Heart right ventricle (tissue), 16 donors: ENCODE measurements around the gene GPR107. TPM values are rescaled to one million over a fixed set of nuclear protein-coding genes. Genes with fewer than 3 reads are reported as not detected.
A peak's percentile ranks its signal among the peaks of the same experiment; 100 is the strongest.
"Not testable (repeated sequence)": the region's sequence is repeated elsewhere in the genome, so short reads cannot be mapped to it uniquely, and the experiment has no call there.

ENCODE experiments used
- ATAC-seq, 8 donors: fragments of 200-7000 bp; cut with Tn5 transposase; one replicate each; pipeline ENCODE4 v1.9.1; 2020; ENCODE audit warnings: mild to moderate bottlenecking in 8 of 8, moderate library complexity in 8 of 8, moderate number of reproducible peaks in 1 of 8
- DNase-seq, 2 donors: peaks; one replicate each; pipeline ENCODE4 v3.0.0-alpha.2; 2020
- H3K27ac ChIP-seq, 10 donors: fragments of 200-600 bp; sonication (generic) in 2 of 10; one replicate each; pipeline versions ENCODE4 v1.5.0 to v1.8.0; 2020 to 2022; ENCODE audit warnings: mild to moderate bottlenecking in 3 of 10
- H3K27me3 ChIP-seq, 7 donors: fragments of 200-600 bp; one replicate each; pipeline ENCODE4 v1.8.0; 2021 to 2022; ENCODE audit warnings: mild to moderate bottlenecking in 2 of 7
- H3K36me3 ChIP-seq, 9 donors: fragments of 200-600 bp; sonication (generic) in 1 of 9; one replicate each; pipeline versions ENCODE4 v1.5.0 to v1.8.0; 2020 to 2022; ENCODE audit warnings: mild to moderate bottlenecking in 2 of 9
- H3K4me1 ChIP-seq, 9 donors: fragments of 200-600 bp; sonication (generic) in 1 of 9; one replicate each; pipeline versions ENCODE4 v1.5.0 to v1.8.0; 2020 to 2022; ENCODE audit warnings: mild to moderate bottlenecking in 4 of 9
- H3K4me3 ChIP-seq, 10 donors: fragments of 200-600 bp; sonication (generic) in 2 of 10; one replicate each; pipeline versions ENCODE4 v1.5.0 to v1.8.0; 2020 to 2022; ENCODE audit warnings: mild to moderate bottlenecking in 7 of 10, moderate library complexity in 2 of 10
- H3K9me3 ChIP-seq, 11 donors: fragments of 200-600 bp in 10 of 11; sonication (generic) in 2 of 11; one replicate each; pipeline versions ENCODE4 v1.5.0 to v1.8.0; 2013 to 2022; ENCODE audit warnings: mild to moderate bottlenecking in 2 of 11, control low read depth in 1 of 11, moderate library complexity in 1 of 11
- WGBS, 2 donors: extraction: QIAGEN DNeasy Blood & Tissue Kit; methylation state at CpG; one replicate each; pipeline ENCODE4 v1.1.7; 2013; ENCODE audit warnings: inconsistent platforms in 1 of 2; 5-methylcytosine and 5-hydroxymethylcytosine counted together
- intact Hi-C, 10 donors: fragments of 100-400 bp; cut with DNase I; formaldehyde crosslinking; loops; one replicate each; pipeline versions ENCODE4 v1.11.1 to v1.14.2; 2022
- polyA plus RNA-seq, 2 donors: library from polyadenylated mRNA; stranded (reverse); fragments of 200-250 nt; gene quantifications; one replicate each; pipeline ENCODE4 v1.2.3, GENCODE V29; 2013
- total RNA-seq, 10 donors: library from RNA; stranded (reverse); fragmentation: NEBNext Ultra II Directional in 3 of 10; extraction: Animal tissue kit (Norgen Biotek cat#: 25700) in 3 of 10; gene quantifications; one replicate each; pipeline versions ENCODE4 v1.2.1 to v1.2.4, GENCODE V29; 2021 to 2023
- TF ChIP-seq, protein P1 (sequence below), 9 donors: fragments of 200-600 bp; sonication (generic) in 2 of 9; IDR thresholded peaks; one replicate each; pipeline versions ENCODE4 v1.5.0 to v1.8.0; 2021 to 2022; ENCODE audit warnings: antibody characterized with exemption in 9 of 9, mild to moderate bottlenecking in 5 of 9, moderate library complexity in 1 of 9
- donor health status: Arrhythmogenic right ventricular cardiomyopathy.
- donor health status: ischemic (EF 13 %, LVEDD 7.1; RV severe dilation, severe dysfunction).
- donor health status: healthy with polysubstance abuse.
- donor health status: DM: no; HTN: yes; CAD: no.
- donor health status: DM: no; HTN: no; CAD: no.
- donor health status: ischemic (EF 25% LVEDD 6.9; RV normal size, moderate dysfunction).
- donor health status: ischemic (EF 25% LVEDD 5.7; RV mildly dilated, moderate dysfunction).
- donor health status: healthy.
- donor health status: DM: yes; HTN: yes; CAD: no.
- donor health status: Ischemic cardiomyopathy.
- donor health status: ischemic (EF 35%, LVEDD 5.7; RV mildly dilated, moderate dysfunction).
- donor health status: nonischemic (EF 11% LVEDD 7.7; RV severe dilation, severe dysfunction).
- donor health status: DM: yes; HTN: yes; CAD: no.
- donor health status: PGD.
- donor health status: ischemic (EF 29% LVEDD 5.4; RV normal size, mild dysfunction).
- donor health status: nonischemic (EF 23%, LVEDD 6.1; RV moderate dilation, normal function).

Gene GPR107
- total and polyA plus RNA-seq, 12 donors = 6.7 to 35.6 (median 23.9) TPM

DNA sequence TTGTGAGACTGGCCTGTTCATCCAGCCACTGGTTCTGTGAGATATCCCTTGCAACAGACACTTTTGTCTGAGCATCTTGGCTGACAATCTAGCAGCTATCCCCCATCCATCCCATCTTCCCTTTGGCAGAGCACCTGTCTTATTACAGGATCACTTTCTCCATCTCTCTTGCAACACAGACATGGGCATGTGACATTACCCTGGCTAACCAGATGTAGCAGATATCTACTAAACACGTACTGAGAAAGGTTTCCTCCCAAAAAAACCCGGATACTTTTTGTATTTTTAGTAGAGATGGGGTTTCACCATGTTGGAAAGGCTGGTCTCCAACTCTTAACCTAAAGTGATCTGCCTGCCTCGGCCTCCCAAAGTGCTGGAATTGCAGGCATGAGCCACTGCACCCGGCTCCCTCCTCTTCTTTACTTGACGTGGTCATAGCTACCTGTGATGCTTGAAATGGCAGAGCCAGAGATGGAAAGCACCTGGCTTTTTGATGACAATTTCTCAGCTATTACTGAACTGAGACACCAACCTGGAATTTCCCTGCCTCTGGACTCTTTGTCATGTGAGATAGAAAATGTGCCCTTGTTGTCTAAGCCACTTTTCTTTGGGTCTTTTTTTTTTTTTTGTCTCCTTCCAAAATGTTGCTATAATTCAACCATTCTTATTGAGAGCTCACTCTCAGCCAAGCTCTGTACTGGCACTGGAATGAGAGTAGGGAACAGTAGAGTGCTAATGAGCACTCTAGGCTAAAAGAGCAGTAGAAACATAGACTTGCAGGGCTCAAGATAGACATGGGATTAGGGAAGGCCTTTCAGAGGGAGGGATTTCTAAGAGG lies 43.3 kb upstream of the GPR107 start:
- H3K36me3 ChIP-seq = no peaks in the 10 kb centered on the region
- intact Hi-C loops = no loop called here
- DNase-seq (no peak), ATAC-seq (no peak)
- no peak overlapping the region for H3K4me3 ChIP-seq
- TF ChIP-seq, protein P1, sequence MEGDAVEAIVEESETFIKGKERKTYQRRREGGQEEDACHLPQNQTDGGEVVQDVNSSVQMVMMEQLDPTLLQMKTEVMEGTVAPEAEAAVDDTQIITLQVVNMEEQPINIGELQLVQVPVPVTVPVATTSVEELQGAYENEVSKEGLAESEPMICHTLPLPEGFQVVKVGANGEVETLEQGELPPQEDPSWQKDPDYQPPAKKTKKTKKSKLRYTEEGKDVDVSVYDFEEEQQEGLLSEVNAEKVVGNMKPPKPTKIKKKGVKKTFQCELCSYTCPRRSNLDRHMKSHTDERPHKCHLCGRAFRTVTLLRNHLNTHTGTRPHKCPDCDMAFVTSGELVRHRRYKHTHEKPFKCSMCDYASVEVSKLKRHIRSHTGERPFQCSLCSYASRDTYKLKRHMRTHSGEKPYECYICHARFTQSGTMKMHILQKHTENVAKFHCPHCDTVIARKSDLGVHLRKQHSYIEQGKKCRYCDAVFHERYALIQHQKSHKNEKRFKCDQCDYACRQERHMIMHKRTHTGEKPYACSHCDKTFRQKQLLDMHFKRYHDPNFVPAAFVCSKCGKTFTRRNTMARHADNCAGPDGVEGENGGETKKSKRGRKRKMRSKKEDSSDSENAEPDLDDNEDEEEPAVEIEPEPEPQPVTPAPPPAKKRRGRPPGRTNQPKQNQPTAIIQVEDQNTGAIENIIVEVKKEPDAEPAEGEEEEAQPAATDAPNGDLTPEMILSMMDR (IDR thresholded peaks at IDR 0.05) = no peak
- H3K9me3 ChIP-seq = peaks cover 0 to 10% (median 0%) of the 10 kb centered on the region in 11 donors
- no peak overlapping the region for H3K27ac ChIP-seq
- peaks cover 0 to 15% (median 0%) of the 10 kb centered on the region in 9 donors for H3K4me1 ChIP-seq
- 84 to 93% methylated on average over 5 of the region's 5 CpGs for WGBS, 2 donors
- no peaks in the 10 kb centered on the region for H3K27me3 ChIP-seq

DNA sequence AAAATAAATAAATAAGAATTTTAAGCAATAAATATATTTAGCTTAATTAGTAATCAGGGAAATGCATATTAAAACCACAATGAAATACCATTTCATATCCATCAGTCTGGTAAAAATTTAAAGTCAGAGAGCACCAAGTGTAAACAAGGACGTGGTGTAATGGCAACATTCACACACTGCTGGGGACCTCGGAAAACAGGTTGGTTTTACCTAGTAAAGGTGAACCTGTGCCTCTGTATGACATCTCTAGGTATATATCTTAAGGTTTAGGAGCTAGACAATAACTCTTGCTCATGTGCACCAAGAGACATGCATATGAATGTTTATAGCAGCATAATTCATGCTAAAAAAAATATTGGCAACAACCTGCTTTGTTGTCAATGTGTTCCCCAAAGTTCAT lies 40.4 kb upstream of the GPR107 start:
- ATAC-seq = no peak
- peaks cover 0 to 19% (median 0%) of the 10 kb centered on the region in 9 donors for H3K4me1 ChIP-seq
- intact Hi-C loops = no loop called here
- H3K4me3 ChIP-seq = no peak overlapping the region
- TF ChIP-seq, protein P1 (IDR thresholded peaks at IDR 0.05) = no peak
- peaks cover 0 to 10% (median 0%) of the 10 kb centered on the region in 9 donors for H3K36me3 ChIP-seq
- H3K27me3 ChIP-seq = no peaks in the 10 kb centered on the region
- DNase-seq = no peak
- H3K9me3 ChIP-seq = peaks cover 0 to 18% (median 6%) of the 10 kb centered on the region in 11 donors
- WGBS, 2 donors = 88 to 90% methylated on average over 2 of the region's 2 CpGs
- no peak overlapping the region for H3K27ac ChIP-seq

DNA sequence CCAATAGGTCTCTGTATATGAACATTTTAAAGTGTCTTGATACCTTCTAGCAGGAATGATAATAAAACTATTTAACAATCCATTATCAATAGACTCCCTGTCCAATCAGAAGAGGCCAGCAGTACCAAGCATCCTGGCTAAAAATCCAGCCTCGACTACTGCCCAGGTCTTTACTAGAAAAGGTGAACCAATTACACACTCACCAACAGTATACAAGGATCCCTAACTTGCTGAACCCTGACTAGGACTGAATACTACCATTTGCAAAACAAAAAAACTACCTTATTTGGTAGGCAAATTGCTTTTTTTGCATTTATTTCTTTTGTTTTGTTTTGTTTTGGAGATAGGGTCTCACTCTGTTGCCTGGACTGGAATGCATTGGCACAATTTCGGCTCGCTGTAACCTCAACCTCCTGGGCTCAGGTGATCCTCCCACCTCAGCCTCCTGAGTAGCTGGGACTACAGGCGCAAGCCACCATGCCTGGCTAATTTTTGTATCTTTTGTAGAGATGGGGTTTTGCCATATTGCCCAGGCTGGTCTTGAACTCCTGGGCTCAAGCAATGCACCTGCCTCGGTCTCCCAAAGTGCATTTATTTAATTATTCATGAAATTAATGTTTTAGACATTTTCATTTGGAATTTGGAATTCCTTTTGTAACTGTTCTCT lies 38.2 kb upstream of the GPR107 start:
- peaks cover 0 to 18% (median 6%) of the 10 kb centered on the region in 11 donors for H3K9me3 ChIP-seq
- H3K27ac ChIP-seq = no peak overlapping the region
- no peak overlapping the region for H3K4me3 ChIP-seq
- no peaks in the 10 kb centered on the region for H3K27me3 ChIP-seq
- DNase-seq = no peak
- H3K4me1 ChIP-seq = peaks cover 0 to 31% (median under 1%) of the 10 kb centered on the region in 9 donors
- TF ChIP-seq, protein P1 (IDR thresholded peaks at IDR 0.05) = no peak
- intact Hi-C loops = no loop called here
- no peak for ATAC-seq
- H3K36me3 ChIP-seq = peaks cover 0 to 10% (median 0%) of the 10 kb centered on the region in 9 donors
- WGBS, 2 donors = 93 to 97% methylated on average over 5 of the region's 5 CpGs

DNA sequence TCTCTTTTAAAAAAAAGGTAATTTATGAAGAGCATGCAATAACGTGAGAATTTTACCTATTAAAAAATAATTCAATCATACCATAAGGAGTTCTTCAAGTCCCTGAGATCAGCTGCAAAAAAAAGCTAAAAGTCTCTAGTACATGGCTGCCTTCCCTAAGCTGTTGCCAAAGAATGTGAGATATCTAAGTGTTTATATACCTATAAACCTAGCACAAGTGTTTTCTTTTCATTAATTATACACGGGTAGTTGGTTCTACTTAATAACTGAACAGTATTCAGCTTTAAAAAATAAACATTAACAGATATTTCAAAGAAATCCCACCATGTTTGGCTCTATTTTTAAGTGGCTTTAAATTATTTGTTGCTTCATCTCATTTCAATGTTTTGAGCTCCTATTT lies 36.6 kb upstream of the GPR107 start:
- WGBS, 2 donors = 61 to 66% methylated on average over 2 of the region's 2 CpGs
- intact Hi-C loops = no loop called here
- Histone ChIP-seq H3K27me3 (no peaks in the 10 kb centered on the region), H3K4me1 (peaks cover 0 to 43% (median 13%) of the 10 kb centered on the region in 9 donors), H3K9me3 (peaks cover 0 to 12% (median 0%) of the 10 kb centered on the region in 11 donors), H3K4me3 (no peak overlapping the region), H3K36me3 (peaks cover 0 to 10% (median 0%) of the 10 kb centered on the region in 9 donors), H3K27ac (no peak overlapping the region)
- DNase-seq (no peak), ATAC-seq (no peak)
- TF ChIP-seq, protein P1 (IDR thresholded peaks at IDR 0.05) = no peak

DNA sequence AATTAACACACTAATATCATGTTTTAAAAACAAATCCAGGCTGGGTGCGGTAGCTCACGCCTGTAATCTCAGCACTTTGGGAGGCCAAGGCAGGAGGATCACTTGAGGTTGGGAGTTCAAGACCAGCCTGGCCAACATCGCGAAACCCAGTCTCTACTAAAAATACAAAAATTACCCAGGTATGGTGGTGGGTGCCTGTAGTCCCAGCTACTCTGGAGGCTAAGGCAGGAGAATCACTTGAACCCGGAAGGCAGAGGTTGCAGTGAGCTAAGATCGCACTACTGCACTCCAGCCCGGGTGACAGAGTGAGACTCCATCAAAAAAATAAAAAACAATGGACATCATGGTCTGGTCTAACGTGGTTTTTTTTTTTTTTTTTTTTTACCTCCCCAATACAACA lies 36.2 kb upstream of the GPR107 start:
- ATAC-seq, DNase-seq, intact Hi-C loops, H3K4me3 ChIP-seq, H3K36me3 ChIP-seq, H3K27me3 ChIP-seq: not testable (repeated sequence)
- H3K9me3 ChIP-seq = peaks cover 0 to 12% (median 0%) of the 10 kb centered on the region in 11 donors
- H3K4me1 ChIP-seq = peaks cover 0 to 43% (median 13%) of the 10 kb centered on the region in 9 donors
- H3K27ac ChIP-seq = peak overlapping the region in 1 of 10 donors; percentile 17
- 97 to 98% methylated on average over 8 of the region's 8 CpGs for WGBS, 2 donors
